ENCODE measurements around the gene UBIAD1.
"Not testable (repeated sequence)": the region's sequence is repeated elsewhere in the genome, so short reads cannot be mapped to it uniquely, and the experiment has no call there.

The UBIAD1 gene

GRCh38 chr1:11280719-11281376 lies 7.8 kb downstream of the UBIAD1 start:
- DNase-seq (ENCODE audit: low read depth): no peak

DNA sequence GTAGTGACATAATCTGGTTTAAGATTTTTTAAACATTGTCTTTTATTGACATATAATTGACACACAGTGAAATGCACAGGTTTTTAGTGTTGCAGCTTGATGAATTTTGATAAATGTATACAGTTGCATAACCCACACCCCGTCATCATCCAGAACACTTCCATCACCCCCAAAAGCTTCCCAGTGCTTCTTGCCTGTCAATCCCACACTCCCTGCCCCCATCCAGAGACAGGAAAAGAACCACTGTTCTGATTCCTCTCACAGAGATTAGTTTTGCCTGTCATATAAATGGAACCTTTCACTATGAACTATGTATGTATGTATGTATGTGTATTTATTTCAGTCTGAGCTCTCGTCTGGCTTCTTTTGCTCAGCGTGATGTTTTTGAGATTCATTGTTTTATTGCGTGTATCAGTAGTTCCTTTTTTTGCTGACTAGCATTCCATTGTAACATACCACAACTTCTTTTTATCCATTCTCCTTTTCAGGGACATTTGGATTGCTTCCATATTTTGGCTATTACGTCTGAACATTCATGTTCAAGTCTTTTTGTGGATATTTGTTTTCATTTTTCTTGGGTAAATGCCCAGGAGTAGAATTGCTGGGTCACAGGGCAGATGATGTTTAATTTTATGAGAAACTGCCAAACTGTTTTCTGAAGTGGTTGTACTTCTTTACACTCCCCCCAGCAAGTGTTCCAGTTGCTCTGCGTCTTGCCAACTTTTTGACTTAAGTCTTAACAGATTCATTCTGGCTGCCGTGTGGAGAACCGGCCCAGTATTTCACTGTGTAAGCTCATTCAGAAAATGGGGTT lies 8.7 kb downstream of the UBIAD1 start:
- no peak for DNase-seq (ENCODE audit: low read depth)

GRCh38 chr1:11283151-11283550 lies 10.2 kb downstream of the UBIAD1 start:
- no peak for DNase-seq (ENCODE audit: low read depth)

- DNase-seq (ENCODE audit: low read depth): no peak
These were observed 11.8 kb downstream of the UBIAD1 start for GRCh38 chr1:11284784-11285183.

GRCh38 chr1:11285883-11286734 lies 13.1 kb downstream of the UBIAD1 start:
- no peak for DNase-seq (ENCODE audit: low read depth)

DNA sequence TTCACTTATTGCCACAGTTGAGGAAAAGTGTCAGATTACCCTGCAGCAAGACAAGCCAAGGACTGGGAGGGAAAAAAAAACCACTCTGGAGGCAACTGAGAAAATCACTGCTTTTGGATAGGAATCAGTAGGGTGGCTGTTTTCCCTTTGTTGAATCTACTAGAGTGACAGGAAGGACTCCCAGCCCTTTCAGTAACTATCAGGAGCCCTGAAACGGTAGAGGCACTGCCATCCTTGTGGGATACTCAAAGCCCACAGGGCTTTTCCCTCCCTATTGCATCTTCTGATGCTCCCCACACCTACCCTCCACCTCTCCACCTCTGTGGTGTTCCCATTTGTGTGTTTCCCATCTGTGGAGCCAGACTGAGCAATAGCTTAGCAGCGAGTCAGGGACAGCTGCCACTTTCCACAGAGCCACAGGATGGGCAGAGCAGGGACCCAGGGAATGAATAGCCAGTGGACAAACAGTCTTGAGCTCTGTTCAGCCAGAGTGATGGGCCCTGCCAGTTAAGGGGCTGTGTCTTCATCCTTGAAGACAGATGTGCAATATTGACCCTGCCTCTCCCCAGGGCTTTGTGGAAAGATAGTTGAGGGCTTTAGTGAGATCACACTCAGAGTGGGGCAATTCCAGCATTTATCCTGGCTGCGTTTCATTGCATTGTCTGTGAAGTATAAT lies 13.9 kb downstream of the UBIAD1 start:
- DNase-seq (ENCODE audit: low read depth): no peak

- DNase-seq (ENCODE audit: low read depth): no peak
These were observed 16.1 kb downstream of the UBIAD1 start for GRCh38 chr1:11289064-11289463.

- no peak for DNase-seq (ENCODE audit: low read depth)
These were observed 18.1 kb downstream of the UBIAD1 start for GRCh38 chr1:11291049-11291448.

- DNase-seq (ENCODE audit: low read depth): no peak
These were observed 20.9 kb downstream of the UBIAD1 start for GRCh38 chr1:11293856-11294255.

DNA sequence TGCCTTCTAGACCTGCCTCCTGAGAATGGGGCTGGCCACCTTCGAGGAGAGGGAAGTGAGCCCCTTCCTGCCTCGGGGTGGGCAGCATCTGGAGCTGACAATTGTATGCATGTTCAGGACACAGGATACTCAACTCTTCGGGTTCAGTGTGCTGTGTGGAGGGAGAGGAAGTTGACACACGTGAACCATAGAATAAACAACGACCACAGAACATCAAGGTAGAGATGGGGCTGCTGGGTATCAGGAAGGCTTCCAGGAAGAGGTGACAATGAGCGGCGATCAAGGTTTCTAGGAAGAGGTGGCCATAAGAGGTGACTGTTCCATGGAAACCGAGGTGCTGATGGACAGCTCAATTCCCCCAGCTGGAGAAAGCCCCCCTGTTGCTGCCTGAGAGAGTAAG lies 22.0 kb downstream of the UBIAD1 start:
- DNase-seq (ENCODE audit: low read depth): no peak

- no peak for DNase-seq (ENCODE audit: low read depth)
These were observed 22.9 kb downstream of the UBIAD1 start for GRCh38 chr1:11295905-11296304.

DNA sequence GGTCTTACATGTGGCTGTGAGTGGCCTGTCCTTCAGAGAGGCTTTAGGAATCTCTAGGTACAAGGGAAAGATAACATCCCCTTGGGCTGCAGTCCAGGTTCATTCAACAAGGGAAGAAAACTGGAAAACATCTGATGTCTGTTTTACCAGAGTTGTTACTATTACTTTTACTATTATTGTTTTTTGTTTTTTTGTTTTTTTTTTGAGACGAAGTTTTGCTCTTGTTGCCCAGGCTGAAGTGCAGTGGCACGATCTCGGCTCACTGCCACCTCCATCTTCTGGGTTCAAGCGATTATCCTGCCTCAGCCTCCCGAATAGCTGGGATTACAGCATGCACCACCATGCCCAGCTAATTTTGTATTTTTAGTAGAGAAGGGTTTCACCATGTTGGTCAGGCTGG lies 24.8 kb downstream of the UBIAD1 start:
- not testable (repeated sequence) for DNase-seq (ENCODE audit: low read depth)

DNA sequence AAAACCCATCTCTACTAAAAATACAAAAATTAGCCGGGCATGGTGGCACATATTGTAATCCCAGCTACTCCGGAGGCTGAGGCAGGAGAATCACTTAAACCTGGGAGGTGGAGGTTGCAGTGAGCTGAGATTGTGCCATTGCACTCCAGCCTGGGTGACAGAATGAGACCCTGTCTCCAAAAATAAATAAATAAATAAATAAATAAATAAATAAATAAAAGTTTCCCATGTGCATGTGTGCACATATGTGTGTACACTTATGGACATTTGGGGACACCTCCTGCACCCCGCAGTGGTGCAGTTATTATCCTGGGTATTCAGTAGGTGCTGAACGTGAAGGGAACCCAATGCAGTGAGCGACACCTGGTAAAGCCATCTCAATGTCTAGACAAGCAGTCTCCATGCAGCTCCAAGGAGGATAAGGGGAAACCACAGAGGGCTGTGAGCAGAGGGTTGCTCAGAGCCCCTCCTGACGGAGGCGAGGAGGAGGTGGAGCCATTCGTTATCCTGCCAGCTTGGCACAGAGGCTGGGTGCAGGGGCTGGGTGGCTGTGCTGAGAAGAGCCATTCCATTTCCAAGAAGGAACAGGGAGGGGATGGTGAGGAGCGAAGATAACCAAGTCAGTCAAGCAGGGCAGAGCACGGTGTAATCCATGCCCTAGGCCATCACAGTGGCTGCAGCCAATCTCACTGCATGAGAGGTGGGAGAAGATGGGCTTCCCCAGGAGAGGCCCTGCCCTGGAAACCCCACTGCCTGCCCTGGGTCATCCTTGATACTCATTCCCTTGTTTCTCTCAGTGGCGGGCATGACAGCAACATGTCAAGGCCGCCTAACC lies 25.6 kb downstream of the UBIAD1 start:
- no peak for DNase-seq (ENCODE audit: low read depth)

DNA sequence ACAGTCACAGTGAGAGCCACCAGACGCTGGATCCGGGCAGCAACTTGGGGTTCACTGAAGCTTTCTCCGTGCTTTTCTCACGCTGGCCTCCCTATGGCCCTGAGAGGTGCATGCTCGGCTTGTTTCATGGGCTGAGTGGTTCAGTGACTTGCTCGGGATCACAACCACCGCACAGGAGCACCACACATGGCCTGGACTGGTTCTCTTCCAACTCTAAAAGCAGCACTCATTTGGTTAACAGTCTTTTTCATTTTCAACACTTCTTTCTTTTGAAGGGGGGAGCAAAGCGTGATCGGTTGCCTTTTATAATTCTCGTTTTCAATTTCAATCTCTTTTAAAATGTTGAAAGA lies 26.2 kb downstream of the UBIAD1 start:
- no peak for DNase-seq (ENCODE audit: low read depth)

DNA sequence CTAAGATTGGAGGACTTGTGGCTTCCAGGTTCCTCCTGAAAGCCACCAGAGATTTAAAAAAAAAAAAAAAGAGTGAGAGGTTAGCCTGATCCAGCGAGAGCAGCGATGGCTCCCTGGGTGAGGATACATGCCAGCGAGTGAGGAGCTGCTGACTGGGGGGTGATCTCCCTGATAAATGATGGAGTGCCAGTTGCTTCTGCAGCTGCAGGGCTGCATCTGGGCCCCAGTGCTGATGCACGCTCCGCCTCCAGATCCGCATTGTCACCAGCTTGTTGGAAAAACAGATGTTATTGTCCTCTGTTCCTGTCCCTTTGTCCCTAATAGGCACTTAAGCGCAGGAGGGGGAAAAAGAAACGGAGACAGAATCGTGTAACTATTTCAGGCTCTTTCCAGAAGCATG lies 28.6 kb downstream of the UBIAD1 start:
- no peak for DNase-seq (ENCODE audit: low read depth)

DNA sequence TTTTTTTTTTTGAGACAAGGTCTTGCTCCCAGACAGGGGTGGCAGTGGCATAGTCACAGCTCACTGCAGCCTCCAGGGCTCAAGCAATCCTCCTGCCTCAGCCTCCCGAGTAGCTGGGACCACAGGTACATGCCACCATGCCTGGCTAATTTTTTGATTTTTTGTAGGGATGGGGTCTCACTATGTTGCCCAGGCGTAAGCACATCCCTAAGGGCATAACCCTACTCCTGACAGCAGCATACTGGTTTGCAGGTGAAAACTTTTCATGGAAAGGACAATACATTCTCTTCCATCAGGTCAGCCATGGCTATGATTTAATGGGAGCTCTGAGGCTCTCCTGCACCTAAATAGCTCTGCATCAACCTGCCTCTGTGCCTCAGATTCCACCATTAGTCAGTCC lies 29.4 kb downstream of the UBIAD1 start:
- DNase-seq (ENCODE audit: low read depth): no peak

GRCh38 chr1:11305516-11305915 lies 32.5 kb downstream of the UBIAD1 start:
- DNase-seq (ENCODE audit: low read depth): not testable (repeated sequence)

DNA sequence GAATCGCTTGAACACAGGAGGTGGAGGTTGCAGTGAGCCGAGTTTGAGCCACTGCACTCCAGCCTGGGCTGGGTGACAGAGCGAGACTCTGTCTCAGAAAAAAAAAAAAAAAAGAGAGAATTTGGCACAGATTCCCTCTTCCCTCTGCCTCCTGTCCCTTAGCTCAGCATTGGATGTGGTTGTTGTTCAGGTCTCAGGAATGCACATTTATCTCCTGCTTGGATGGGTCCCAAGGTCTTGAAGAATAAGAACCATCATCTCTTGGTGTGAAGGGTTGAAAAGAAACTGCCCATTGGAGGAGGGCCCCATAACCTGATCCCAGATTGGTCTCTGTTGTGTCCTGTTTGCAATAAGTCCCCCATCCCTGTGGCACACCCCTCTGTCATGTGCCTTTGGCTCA lies 34.9 kb downstream of the UBIAD1 start:
- DNase-seq (ENCODE audit: low read depth): no peak

- DNase-seq (ENCODE audit: low read depth): no peak
These were observed 35.8 kb downstream of the UBIAD1 start for GRCh38 chr1:11308699-11309224.

- no peak for DNase-seq (ENCODE audit: low read depth)
These were observed 36.4 kb downstream of the UBIAD1 start for GRCh38 chr1:11309385-11309784.
